GM21447 (cell line): ENCODE data around the gene ZNF536.
"Not testable (repeated sequence)": the region's sequence is repeated elsewhere in the genome, so short reads cannot be mapped to it uniquely, and the experiment has no call there.

Source experiments
- ATAC-seq: cut with Tn5 transposase; IDR thresholded peaks from one replicate; pipeline ENCODE4 v1.9.1; 2021; ENCODE audit not compliant: unreplicated experiment

The ZNF536 gene

DNA sequence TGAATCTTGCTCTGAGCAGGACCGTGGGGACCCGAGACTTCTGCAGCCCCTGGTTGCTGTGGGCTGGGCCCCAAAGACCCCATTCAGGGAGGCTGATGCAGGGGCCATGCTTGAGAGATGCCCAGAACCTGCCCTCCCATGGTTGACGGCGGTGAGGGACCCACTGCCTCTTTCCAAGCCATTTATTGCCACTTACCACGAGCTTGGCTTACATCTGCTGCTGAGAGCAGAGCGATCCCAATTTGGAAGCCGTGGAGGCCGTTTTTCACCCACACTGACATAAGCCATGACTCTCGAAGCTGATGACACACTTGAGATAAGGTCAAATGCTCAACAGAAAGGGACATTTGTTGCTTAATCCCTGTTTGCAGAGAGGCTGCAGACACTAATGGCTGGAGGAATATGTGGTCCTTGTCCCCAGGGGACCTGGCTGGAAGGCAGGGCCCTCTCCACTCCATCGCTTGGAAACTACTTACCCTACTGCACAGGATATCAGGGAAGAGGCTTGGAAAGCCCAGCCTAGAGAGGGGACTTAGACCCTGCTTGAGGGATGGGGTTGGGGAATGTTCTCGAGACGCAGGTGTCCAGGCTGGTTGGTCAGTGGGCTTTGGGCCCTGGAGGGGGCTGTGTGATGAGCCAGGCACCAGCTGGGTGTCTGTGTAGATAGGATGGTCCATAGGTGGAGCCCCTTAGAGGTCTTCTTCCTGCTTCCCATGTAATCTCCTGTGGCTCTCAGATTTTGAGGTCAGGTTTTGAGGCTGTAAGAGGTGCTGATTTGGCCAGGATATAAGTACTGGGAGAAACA lies 15.3 kb downstream of the ZNF536 start:
- no peak for ATAC-seq

- ATAC-seq: no peak
Observed at GRCh38 chr19:30388327-30388726, 16.1 kb downstream of the ZNF536 start.

GRCh38 chr19:30388819-30389218 lies 16.6 kb downstream of the ZNF536 start:
- no peak for ATAC-seq

DNA sequence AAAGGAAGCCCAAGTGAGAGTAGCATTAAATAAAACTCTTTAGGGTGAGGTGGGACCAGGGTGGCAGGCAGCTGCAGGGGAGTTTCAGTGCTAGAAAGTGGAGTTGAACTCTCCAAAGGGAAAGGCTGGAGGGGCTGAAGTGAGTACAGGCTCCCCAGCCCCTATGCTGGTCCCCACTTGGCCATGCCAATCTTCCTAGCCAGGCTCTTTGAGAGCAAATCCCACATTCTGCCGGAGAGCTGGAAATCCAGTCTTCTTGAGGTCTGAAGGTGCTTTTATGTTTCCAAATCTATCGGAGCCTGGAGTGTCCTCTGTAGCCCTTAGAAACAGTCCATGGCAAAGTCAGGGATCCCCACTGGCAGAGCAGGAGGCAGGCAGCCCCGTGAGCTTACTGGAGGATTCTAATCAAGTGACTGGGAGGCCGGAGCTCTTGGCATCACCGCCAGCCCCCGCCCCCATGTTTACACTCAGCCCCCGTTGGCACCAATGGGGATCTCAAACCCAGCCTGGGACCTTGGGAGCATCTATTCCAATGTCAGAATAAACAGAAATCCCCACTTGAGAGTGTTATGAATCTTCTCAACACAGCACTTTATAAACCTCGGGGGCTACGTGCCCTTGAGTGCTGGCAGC lies 18.3 kb downstream of the ZNF536 start:
- no peak for ATAC-seq

DNA sequence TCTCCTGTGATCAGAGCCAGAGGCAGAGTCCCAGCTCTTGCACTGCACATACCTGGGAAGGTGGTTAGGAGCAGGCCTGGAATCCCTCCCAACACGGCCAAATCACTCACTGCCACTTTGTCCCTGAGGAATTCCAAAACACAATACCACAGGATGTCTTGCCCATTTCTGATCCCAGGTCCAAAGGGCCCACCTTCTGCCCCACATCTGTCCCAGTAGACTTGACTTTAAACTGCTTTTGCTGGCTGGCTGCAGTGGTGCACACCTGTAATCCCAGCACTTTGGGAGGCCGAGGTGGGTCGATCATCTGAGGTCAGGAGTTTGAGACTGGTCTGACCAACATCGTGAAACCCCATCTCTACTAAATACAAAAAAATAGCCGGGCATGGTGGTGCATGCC lies 18.9 kb downstream of the ZNF536 start:
- no peak for ATAC-seq

GRCh38 chr19:30391554-30392551 lies 19.7 kb downstream of the ZNF536 start:
- ATAC-seq: no peak

GRCh38 chr19:30393046-30393445 lies 20.9 kb downstream of the ZNF536 start:
- no peak for ATAC-seq

GRCh38 chr19:30393729-30394480 lies 21.7 kb downstream of the ZNF536 start:
- no peak for ATAC-seq

DNA sequence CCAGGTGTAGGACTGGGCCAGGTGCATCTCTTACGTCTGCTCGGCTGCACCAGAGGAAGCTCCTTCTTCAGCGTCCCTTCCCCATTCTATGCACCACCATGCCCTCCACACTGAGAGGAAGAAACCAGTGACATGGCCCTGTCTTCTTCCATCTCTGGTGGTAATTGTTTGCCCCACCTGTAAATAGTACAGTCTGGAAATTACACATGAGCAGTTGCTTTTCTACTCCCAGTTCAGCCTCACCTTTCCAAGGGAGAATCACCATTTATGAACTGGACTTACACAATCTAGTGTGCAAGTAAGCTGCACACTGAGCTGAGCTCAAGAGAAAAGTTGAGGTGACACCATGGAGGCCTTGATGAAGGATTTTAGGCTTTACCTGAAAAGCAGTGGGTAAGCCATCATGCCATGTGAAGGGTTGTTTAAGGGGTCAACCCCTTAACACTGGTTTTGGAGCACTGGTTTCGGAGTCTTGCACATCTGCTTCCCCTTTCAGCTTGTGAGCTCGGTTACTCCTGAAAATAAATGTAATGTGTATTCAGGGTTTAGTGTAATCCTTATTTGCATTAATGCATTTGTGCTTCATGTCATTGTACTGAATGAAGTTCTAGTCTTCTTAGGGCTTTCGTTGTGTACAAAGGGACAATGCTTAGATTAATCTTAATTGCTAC lies 22.4 kb downstream of the ZNF536 start:
- no peak for ATAC-seq

DNA sequence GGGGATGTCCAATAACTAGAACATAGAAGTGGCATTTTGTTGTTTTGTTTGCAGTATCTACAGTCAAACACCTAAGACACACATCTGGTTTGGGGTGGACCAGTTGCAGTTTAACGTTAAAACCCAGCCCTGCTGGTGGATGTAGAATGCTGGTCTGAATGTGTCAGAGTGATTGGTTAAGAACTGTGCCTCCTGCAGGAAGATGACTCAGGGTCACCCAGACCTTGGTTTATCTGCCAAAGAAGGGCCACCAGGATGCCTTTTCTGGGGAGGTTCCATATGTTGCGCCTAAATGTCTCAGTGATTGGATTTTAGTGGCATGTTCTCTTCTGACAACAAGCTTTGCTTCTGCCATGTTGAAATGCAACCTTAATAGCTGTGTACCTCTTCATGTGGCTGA lies 23.1 kb downstream of the ZNF536 start:
- no peak for ATAC-seq

DNA sequence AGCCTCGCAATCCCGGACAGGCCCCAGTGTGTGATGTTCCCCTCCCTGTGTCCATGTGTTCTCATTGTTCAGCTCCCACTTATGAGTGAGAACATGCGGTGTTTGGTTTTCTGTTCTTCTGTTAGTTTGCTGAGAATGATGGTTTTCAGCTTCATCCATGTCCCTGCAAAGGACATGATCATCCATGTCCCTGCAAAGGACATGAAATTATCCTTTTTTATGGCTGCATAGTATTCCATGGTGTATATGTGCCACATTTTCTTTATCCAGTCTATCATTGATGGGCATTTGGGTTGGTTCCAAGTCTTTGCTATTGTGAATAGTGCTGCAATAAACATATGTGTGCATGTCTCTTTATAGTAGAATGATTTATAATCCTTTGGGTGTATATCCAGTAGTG lies 26.4 kb downstream of the ZNF536 start:
- ATAC-seq: not testable (repeated sequence)

DNA sequence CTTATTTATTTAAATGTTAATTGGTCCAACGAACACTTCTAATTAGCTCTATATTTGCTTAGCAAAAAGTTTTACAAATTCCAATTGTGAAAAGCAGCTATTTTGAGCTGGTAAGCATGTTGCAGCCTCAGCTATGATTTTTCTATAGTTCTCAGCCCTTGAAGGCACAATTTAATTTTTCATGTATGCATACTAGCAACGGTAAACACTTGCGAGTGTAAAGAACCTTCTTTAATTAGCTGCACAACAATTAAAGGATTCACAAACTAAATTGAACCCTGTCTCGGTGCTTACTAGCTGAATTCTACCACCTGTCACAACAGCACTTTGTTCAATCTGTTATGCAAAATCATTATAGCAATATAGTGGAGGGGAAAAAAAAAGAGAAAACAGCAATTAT lies 29.8 kb downstream of the ZNF536 start:
- no peak for ATAC-seq

GRCh38 chr19:30402436-30403202 lies 30.4 kb downstream of the ZNF536 start:
- no peak for ATAC-seq

DNA sequence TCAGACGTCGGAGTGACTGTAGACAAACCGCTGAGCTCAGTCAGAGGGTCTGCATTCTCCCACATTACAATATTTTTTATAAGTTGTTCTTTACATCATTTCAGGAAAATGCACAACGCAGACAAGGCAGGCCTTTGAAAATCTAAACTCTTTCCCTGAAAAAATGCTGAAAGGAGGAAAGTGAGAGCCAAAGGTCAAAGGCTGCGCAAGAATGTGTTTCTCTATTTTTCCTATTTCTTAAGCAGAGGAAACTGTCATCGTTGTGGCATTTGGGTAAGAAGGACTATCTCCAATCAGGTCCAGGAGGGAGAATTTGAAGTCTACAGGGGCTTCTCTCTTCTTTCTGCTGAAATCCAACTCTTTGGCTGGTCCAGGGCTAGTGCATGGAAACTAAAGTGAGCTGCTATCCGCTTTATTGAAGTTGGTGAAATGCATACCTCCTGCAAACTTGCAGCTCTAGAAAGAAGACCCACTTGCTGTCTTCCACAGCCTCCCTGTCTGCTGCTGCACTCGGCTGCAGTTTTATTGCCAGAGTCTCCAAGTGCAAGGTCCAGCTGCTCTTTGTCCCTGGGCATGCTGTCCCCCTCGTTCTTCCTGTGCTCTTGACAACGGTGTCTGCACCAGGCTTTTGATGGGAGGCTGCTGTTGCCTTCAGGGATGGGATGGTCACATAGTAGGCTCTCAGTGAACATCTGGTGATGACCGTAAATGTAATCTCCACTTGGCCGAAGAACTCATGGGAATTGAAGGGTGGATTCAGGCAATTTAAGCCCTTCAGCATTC lies 31.2 kb downstream of the ZNF536 start:
- ATAC-seq: no peak

DNA sequence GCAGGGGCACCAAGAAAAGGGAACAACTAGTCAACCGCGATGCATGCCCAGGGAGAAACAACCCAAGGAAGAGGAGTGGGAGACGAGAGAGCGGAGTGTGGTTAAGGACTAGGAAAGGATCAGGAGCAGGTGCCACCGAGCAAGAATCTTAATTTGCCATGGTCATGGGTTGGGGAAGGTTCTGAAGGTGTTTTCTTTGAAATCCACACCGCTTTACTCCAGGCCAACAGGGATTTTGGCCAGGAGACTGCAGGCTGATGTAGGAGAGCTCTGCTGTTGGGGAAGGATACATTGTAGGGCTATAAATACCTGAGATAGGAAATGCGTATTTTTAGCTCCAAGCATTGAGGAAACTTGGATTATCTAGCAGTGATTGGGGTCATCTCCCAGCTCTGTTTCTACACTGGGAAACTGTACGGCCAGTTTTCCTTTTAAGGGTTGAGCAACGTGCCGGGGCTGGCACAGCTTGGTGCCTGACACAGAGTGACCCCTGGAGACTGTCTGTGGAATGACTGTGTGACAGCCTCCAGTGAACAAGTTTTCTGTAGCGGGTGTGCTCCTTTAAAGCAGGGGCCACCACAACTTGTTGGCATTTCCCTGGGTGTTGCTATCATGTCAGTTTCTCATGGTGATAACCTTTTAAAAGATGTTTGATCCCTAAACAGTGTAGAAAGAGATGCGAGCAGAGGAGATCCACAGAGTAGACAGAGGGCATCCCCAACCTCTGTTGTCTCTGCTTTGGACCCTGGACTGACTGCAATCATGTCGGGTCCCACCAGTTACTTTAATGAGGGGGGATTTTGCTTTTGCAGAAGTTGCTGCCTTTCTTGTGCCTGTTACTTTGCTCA lies 34.3 kb downstream of the ZNF536 start:
- ATAC-seq: no peak

DNA sequence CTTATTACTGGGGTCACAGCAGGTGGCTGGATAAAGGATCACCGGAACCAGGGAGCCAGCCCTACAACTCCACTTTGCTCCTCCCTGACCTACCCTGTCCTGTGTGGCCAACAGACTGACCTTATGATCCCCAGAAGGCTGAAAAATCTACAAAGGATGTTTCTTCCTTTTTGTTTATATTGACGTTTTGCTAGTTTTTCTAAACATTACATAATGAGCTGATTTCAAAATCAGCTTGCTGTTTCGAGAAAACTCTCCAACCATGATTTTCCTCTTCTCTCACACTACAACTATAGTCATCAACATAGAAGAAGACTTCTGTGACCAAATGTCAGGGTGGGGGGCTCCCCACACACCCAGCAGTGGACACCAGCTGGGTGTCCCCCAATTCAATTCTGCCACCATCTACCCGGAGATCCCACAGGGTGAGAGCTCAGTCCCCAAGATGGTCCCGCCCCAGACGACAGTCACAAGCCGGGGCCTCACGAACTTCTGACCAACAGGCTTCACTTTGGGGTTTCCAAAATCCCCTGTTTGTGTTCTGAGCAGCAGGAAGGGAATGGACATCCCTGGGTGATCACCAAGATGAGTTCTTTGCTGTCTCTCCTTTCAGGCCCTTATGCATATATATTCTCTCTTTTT lies 35.0 kb downstream of the ZNF536 start:
- no peak for ATAC-seq

GRCh38 chr19:30408734-30409301 lies 36.6 kb downstream of the ZNF536 start:
- no peak for ATAC-seq
